Mesenchymal stem cell (in vitro differentiated cells and primary cell): Measurements from ENCODE around the gene SLC35F4.

Experiments used
- DNase-seq: peaks from one replicate; pipeline ENCODE4 v3.0.0-alpha.2; 2013
- H2AFZ ChIP-seq: one replicate; pipeline ENCODE4 v1.6.1; 2013; ENCODE audit warnings: low read depth, mild to moderate bottlenecking, control low read depth, inconsistent platforms, low read length, moderate library complexity
- H2AK5ac ChIP-seq: 2 replicates; pipeline ENCODE4 v1.6.1; 2013; ENCODE audit warnings: low read length, moderate library complexity, mild to moderate bottlenecking, inconsistent platforms; ENCODE audit not compliant: severe bottlenecking
- H2BK120ac ChIP-seq: one replicate; pipeline ENCODE4 v1.6.1; 2013; ENCODE audit warnings: low read depth, mild to moderate bottlenecking, inconsistent platforms, low read length, moderate library complexity
- H2BK12ac ChIP-seq, 2 experiments: one replicate each; pipeline ENCODE4 v1.6.1; 2013; ENCODE audit warnings: inconsistent platforms in 2 of 2, low read length in 2 of 2, mild to moderate bottlenecking in 2 of 2, moderate library complexity in 2 of 2, control low read depth in 1 of 2
- H2BK15ac ChIP-seq: one replicate; pipeline ENCODE4 v1.6.1; 2013; ENCODE audit warnings: mild to moderate bottlenecking, low read depth, inconsistent platforms; ENCODE audit not compliant: poor library complexity, severe bottlenecking
- H2BK5ac ChIP-seq: 2 replicates; pipeline ENCODE4 v1.6.1; 2013; ENCODE audit warnings: low read depth, mild to moderate bottlenecking, low read length, control low read depth, inconsistent platforms; ENCODE audit not compliant: poor library complexity, severe bottlenecking
- H3K14ac ChIP-seq, 2 experiments: one replicate each; pipeline ENCODE4 v1.6.1; 2013; ENCODE audit warnings: inconsistent platforms in 2 of 2, low read length in 2 of 2, control low read depth in 1 of 2, mild to moderate bottlenecking in 1 of 2, moderate library complexity in 1 of 2
- H3K18ac ChIP-seq, 2 experiments: one replicate each; pipeline ENCODE4 v1.6.1; 2013; ENCODE audit warnings: inconsistent platforms in 2 of 2, low read length in 2 of 2, control low read depth in 1 of 2, low read depth in 1 of 2, mild to moderate bottlenecking in 1 of 2
- H3K23ac ChIP-seq, 2 experiments: one replicate each; pipeline ENCODE4 v1.6.1; 2013; ENCODE audit warnings: inconsistent platforms in 2 of 2, low read length in 2 of 2, mild to moderate bottlenecking in 2 of 2, moderate library complexity in 2 of 2, control low read depth in 1 of 2
- H3K27ac ChIP-seq: 2 replicates; pipeline ENCODE4 v1.5.1; 2013; ENCODE audit warnings: mild to moderate bottlenecking, moderate library complexity, low read length, control low read depth, inconsistent platforms; ENCODE audit not compliant: poor library complexity, severe bottlenecking
- H3K27me3 ChIP-seq, 2 experiments: 2 replicates each; pipeline versions ENCODE4 v1.6.1 to v1.7.0; 2013; ENCODE audit warnings: low read length in 2 of 2, mild to moderate bottlenecking in 2 of 2, moderate library complexity in 2 of 2, control low read depth in 1 of 2, inconsistent platforms in 1 of 2; ENCODE audit not compliant: control insufficient read depth in 1 of 2, insufficient read depth in 1 of 2
- H3K36me3 ChIP-seq, 2 experiments: 2 replicates each; pipeline versions ENCODE4 v1.6.1 to v1.7.0; 2013; ENCODE audit warnings: low read length in 2 of 2, control low read depth in 1 of 2, inconsistent platforms in 1 of 2, low read depth in 1 of 2, mild to moderate bottlenecking in 1 of 2; ENCODE audit not compliant: insufficient read depth in 2 of 2, control insufficient read depth in 1 of 2
- H3K4ac ChIP-seq, 2 experiments: one replicate each; pipeline ENCODE4 v1.6.1; 2013; ENCODE audit warnings: inconsistent platforms in 2 of 2, low read length in 2 of 2, mild to moderate bottlenecking in 2 of 2, moderate library complexity in 2 of 2, control low read depth in 1 of 2, low read depth in 1 of 2
- H3K4me1 ChIP-seq: 2 replicates; pipeline ENCODE4 v1.6.1; 2013; ENCODE audit warnings: low read depth, low read length, control low read depth; ENCODE audit not compliant: control insufficient read depth, insufficient read depth
- H3K4me2 ChIP-seq: 2 replicates; pipeline ENCODE4 v1.6.1; 2013; ENCODE audit warnings: low read length, mild to moderate bottlenecking, inconsistent platforms; ENCODE audit not compliant: poor library complexity, severe bottlenecking
- H3K4me3 ChIP-seq, 2 experiments: 2 replicates each; pipeline versions ENCODE4 v1.5.1 to v1.7.0; 2013; ENCODE audit warnings: low read length in 2 of 2, mild to moderate bottlenecking in 2 of 2, control low read depth in 1 of 2, low read depth in 1 of 2; ENCODE audit not compliant: insufficient read depth in 1 of 2
- H3K79me1 ChIP-seq: replicated peaks from 2 replicates; pipeline ENCODE4 v1.6.1; 2013; ENCODE audit warnings: mild to moderate bottlenecking, control low read depth, low read length, inconsistent platforms; ENCODE audit not compliant: poor library complexity, severe bottlenecking
- H3K9ac ChIP-seq: 2 replicates; pipeline ENCODE4 v1.7.0; 2013; ENCODE audit warnings: mild to moderate bottlenecking, low read length, moderate library complexity
- H3K9me3 ChIP-seq: 2 replicates; pipeline ENCODE4 v1.7.0; 2013; ENCODE audit warnings: mild to moderate bottlenecking, low read length; ENCODE audit not compliant: control insufficient read depth
- H4K8ac ChIP-seq: one replicate; pipeline ENCODE4 v1.6.1; 2013; ENCODE audit warnings: inconsistent platforms, mild to moderate bottlenecking, low read length, moderate library complexity
- H4K91ac ChIP-seq: one replicate; pipeline ENCODE4 v1.6.1; 2013; ENCODE audit warnings: mild to moderate bottlenecking, low read length, inconsistent platforms
- WGBS: methylation state at CpG from one replicate; pipeline ENCODE4 v1.1.7; 2013; ENCODE audit warnings: mixed read lengths; 5-methylcytosine and 5-hydroxymethylcytosine counted together

The SLC35F4 gene

GRCh38 chr14:57879516-57879915 lies 13.6 kb upstream of the SLC35F4 start:
- Histone ChIP-seq H3K9ac (no peak overlapping the region), H2BK120ac (no peak overlapping the region), H2BK12ac (no peak overlapping the region), H2BK5ac (no peak overlapping the region), H3K4ac (no peak overlapping the region), H2AFZ (no peak overlapping the region), H2BK15ac (no peak overlapping the region), H3K27me3 (peaks cover 0 to 9% of the 10 kb centered on the region in 2 experiments), H3K4me3 (no peak overlapping the region), H3K23ac (no peak overlapping the region), H3K4me1 (no peaks in the 10 kb centered on the region), H4K91ac (no peak overlapping the region), H3K27ac (no peak overlapping the region), H3K79me1 (no peaks in the 10 kb centered on the region), H3K14ac (no peak overlapping the region), H3K36me3 (no peaks in the 10 kb centered on the region), H3K18ac (no peak overlapping the region), H4K8ac (no peak overlapping the region), H2AK5ac (no peak overlapping the region), H3K9me3 (peaks cover 5% of the 10 kb centered on the region), H3K4me2 (no peak overlapping the region)
- WGBS, result 67% methylated on average over 2 of the region's 2 CpGs
- DNase-seq, result no peak

GRCh38 chr14:57875985-57876384 lies 10.1 kb upstream of the SLC35F4 start:
- H3K18ac ChIP-seq, result no peak overlapping the region
- H3K9ac ChIP-seq, result no peak overlapping the region
- H3K4ac ChIP-seq, result no peak overlapping the region
- H4K8ac ChIP-seq, result no peak overlapping the region
- H2AK5ac ChIP-seq, result no peak overlapping the region
- no peak for DNase-seq
- no peak overlapping the region for H2AFZ ChIP-seq
- peaks cover 4% of the 10 kb centered on the region for H3K4me1 ChIP-seq
- no peak overlapping the region for H3K4me3 ChIP-seq
- H2BK120ac ChIP-seq, result no peak overlapping the region
- H3K23ac ChIP-seq, result no peak overlapping the region
- peaks cover 0 to 13% of the 10 kb centered on the region in 2 experiments for H3K27me3 ChIP-seq
- 33% methylated on average over 2 of the region's 2 CpGs for WGBS
- no peak overlapping the region for H2BK12ac ChIP-seq
- H3K4me2 ChIP-seq, result no peak overlapping the region
- H3K36me3 ChIP-seq, result no peaks in the 10 kb centered on the region
- H4K91ac ChIP-seq, result no peak overlapping the region
- H3K27ac ChIP-seq, result no peak overlapping the region
- no peak overlapping the region for H3K14ac ChIP-seq
- H3K79me1 ChIP-seq, result no peaks in the 10 kb centered on the region
- no peak overlapping the region for H2BK5ac ChIP-seq
- H2BK15ac ChIP-seq, result no peak overlapping the region
- H3K9me3 ChIP-seq, result peaks cover 5% of the 10 kb centered on the region

DNA sequence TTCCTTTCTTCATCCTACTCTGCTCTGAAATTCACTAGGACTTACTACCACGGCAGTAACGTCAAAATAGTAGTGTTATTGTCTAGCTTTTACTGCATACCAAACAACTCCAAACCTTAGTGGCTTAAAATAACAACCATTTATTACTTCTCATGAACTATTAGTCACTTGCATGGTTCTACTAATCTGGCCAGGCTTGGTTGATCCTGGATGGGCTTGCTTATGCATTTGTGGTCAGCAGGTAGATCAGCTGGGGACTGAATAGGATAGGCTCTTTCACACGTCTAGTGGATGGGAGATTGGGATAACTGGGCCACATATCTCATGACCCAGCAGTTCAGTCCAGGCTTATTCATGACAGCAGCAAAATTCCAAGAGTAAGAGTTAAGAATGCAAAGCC lies 9.4 kb upstream of the SLC35F4 start:
- no peaks in the 10 kb centered on the region for H3K36me3 ChIP-seq
- WGBS, result 64% methylated on average over 3 of the region's 3 CpGs

DNA sequence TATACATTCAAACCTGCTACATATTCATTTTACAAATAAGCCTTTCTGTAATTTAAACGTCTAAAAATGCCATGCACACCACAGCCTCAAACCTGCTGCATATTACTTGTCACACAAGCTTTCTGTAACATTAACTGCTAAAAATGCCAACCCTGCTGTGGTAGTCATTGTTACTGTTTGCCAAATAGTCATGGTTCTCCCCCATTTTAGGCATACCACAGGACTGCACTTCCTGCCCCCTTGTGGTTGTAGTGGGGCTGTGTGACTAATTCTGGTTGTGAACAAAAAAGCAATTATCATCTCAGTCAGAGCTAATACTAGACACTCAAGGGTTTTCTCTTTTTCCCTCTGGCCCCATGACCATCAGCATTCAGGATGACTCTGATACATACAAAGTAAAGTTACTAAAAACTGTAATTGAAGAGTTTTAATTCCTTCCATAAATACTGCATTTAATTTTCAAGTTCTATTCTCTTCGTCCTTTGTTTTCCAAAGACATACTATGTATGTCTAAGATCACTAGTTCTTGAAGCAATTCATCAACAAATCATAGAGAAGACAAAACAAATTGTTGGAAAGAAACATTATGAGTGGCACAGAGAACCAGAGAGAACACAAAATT lies 5.7 kb upstream of the SLC35F4 start:
- H3K23ac ChIP-seq, result no peak overlapping the region
- no peak overlapping the region for H3K14ac ChIP-seq
- no peak overlapping the region for H2BK15ac ChIP-seq
- WGBS, result 32% methylated on average over 2 of the region's 2 CpGs
- H2BK120ac ChIP-seq, result no peak overlapping the region
- H3K36me3 ChIP-seq, result no peaks in the 10 kb centered on the region
- peak; percentile 3 for DNase-seq
- H3K4ac ChIP-seq, result no peak overlapping the region
- no peak overlapping the region for H2BK5ac ChIP-seq
- H3K27ac ChIP-seq, result no peak overlapping the region
- no peak overlapping the region for H2AFZ ChIP-seq
- H4K91ac ChIP-seq, result no peak overlapping the region
- no peak overlapping the region for H3K18ac ChIP-seq
- peak overlapping the region; percentile 47 for H3K9ac ChIP-seq
- no peaks in the 10 kb centered on the region for H3K79me1 ChIP-seq
- H3K4me3 ChIP-seq, result no peak overlapping the region
- peaks cover 6% of the 10 kb centered on the region for H3K4me1 ChIP-seq
- peaks cover 0 to 13% of the 10 kb centered on the region in 2 experiments for H3K27me3 ChIP-seq
- no peak overlapping the region for H2AK5ac ChIP-seq
- no peak overlapping the region for H2BK12ac ChIP-seq
- H3K4me2 ChIP-seq, result no peak overlapping the region
- H4K8ac ChIP-seq, result no peak overlapping the region
- H3K9me3 ChIP-seq, result no peaks in the 10 kb centered on the region

More for the DNA sequence above, 9.4 kb upstream of the SLC35F4 start:
- Histone ChIP-seq H3K4me3 (no peak overlapping the region), H3K9ac (no peak overlapping the region), H3K4me2 (no peak overlapping the region), H2BK120ac (no peak overlapping the region), H3K23ac (no peak overlapping the region), H3K4ac (no peak overlapping the region), H3K14ac (no peak overlapping the region), H3K79me1 (no peaks in the 10 kb centered on the region), H2AK5ac (no peak overlapping the region), H2BK12ac (no peak overlapping the region), H2AFZ (no peak overlapping the region), H3K18ac (no peak overlapping the region), H3K27me3 (peaks cover 0 to 13% of the 10 kb centered on the region in 2 experiments), H3K9me3 (peaks cover 5% of the 10 kb centered on the region), H2BK5ac (no peak overlapping the region), H4K8ac (no peak overlapping the region), H2BK15ac (no peak overlapping the region), H3K27ac (no peak overlapping the region), H4K91ac (no peak overlapping the region), H3K4me1 (peaks cover 6% of the 10 kb centered on the region)
- DNase-seq, result no peak
